Activated naive CD4-positive, alpha-beta T cell treated with anti-CD3 and anti-CD28 coated beads for 36 hours (primary cell): ENCODE data around the gene NPHP4. TPM values are rescaled to one million over a fixed set of nuclear protein-coding genes. Genes with fewer than 3 reads are reported as not detected.

ENCODE experiments used
- CTCF ChIA-PET: fragments of 350-600 bp; sonication (Branson Sonifier 250); formaldehyde crosslinking; loops from one replicate; lab custom pipeline; 2021; ENCODE audit warnings: antibody characterized with exemption; lab: Charles Lee
- DNase-seq: peaks from one replicate; pipeline ENCODE4 v3.0.0-alpha.2; 2020
- H3K27ac Mint-ChIP-seq: one replicate; pipeline ENCODE4 v1.8.0; 2021; ENCODE audit warnings: mild to moderate bottlenecking, mixed read lengths
- H3K27me3 Mint-ChIP-seq: one replicate; pipeline ENCODE4 v1.8.0; 2021; ENCODE audit warnings: low read depth, mixed read lengths
- H3K36me3 Mint-ChIP-seq: one replicate; pipeline ENCODE4 v1.8.0; 2021; ENCODE audit warnings: low read depth, mixed read lengths
- H3K4me1 Mint-ChIP-seq: one replicate; pipeline ENCODE4 v1.8.0; 2021; ENCODE audit warnings: low read depth, mixed read lengths
- H3K4me3 Mint-ChIP-seq: one replicate; pipeline ENCODE4 v1.8.0; 2021; ENCODE audit warnings: mild to moderate bottlenecking, moderate library complexity, mixed read lengths
- H3K9me3 Mint-ChIP-seq: one replicate; pipeline ENCODE4 v1.8.0; 2021; ENCODE audit warnings: mixed read lengths
- intact Hi-C: fragments of 100-400 bp; cut with micrococcal nuclease; formaldehyde crosslinking; loops from one replicate; pipeline ENCODE4 v1.15.1; 2023
- total RNA-seq, 2 experiments: library from RNA; stranded (reverse); gene quantifications; one replicate each; pipeline ENCODE4 v1.2.3, GENCODE V29; 2021

NPHP4 gene
- total RNA-seq, 2 experiments from 2014 or later: 10.7 to 11.2 TPM

- Mint-ChIP-seq H3K27ac (no peak overlapping the region), H3K27me3 (no peaks in the 10 kb centered on the region), H3K4me1 (no peaks in the 10 kb centered on the region), H3K36me3 (peaks cover 11% of the 10 kb centered on the region), H3K4me3 (no peak overlapping the region), H3K9me3 (no peaks in the 10 kb centered on the region)
- DNase-seq: no peak
- CTCF ChIA-PET: no interaction called here
- intact Hi-C loops: no loop called here
These were observed 47.9 kb downstream of the NPHP4 start for GRCh38 chr1:5944154-5944842.

- intact Hi-C loops: no loop called here
- DNase-seq: no peak
- CTCF ChIA-PET: no interaction called here
- Mint-ChIP-seq H3K4me3 (no peak overlapping the region), H3K36me3 (peaks cover 10% of the 10 kb centered on the region), H3K27ac (no peak overlapping the region), H3K4me1 (no peaks in the 10 kb centered on the region), H3K27me3 (no peaks in the 10 kb centered on the region), H3K9me3 (no peaks in the 10 kb centered on the region)
These were observed 48.7 kb downstream of the NPHP4 start for GRCh38 chr1:5943343-5944124.

DNA sequence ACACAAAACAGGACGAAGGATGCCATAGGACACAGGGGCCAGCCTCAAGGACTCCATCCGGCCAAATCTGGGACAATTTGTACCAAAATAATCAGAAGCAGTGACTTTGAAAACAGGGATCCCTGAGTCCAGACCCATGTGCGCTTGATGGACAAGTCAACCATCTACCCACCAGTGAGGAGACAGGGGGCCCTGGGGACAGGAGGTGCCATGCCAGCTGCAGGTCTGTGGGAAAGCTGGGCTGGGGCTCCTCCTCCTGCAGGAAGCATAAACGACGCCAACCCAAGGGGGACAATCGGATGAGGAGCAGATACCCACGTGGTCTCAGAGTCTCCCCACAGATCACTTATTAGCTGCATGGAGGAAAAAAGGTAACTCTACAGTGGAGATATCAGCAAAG lies 50.6 kb downstream of the NPHP4 start:
- no peaks in the 10 kb centered on the region for H3K9me3 Mint-ChIP-seq
- no peaks in the 10 kb centered on the region for H3K27me3 Mint-ChIP-seq
- CTCF ChIA-PET: no interaction called here
- peaks cover 11% of the 10 kb centered on the region for H3K36me3 Mint-ChIP-seq
- no peak for DNase-seq
- H3K4me3 Mint-ChIP-seq: no peak overlapping the region
- H3K4me1 Mint-ChIP-seq: no peaks in the 10 kb centered on the region
- no peak overlapping the region for H3K27ac Mint-ChIP-seq
- intact Hi-C loops: no loop called here

GRCh38 chr1:5940723-5941407 lies 51.4 kb downstream of the NPHP4 start:
- Mint-ChIP-seq H3K27me3 (no peaks in the 10 kb centered on the region), H3K9me3 (no peaks in the 10 kb centered on the region), H3K27ac (no peak overlapping the region), H3K4me1 (no peaks in the 10 kb centered on the region), H3K36me3 (peaks cover 9% of the 10 kb centered on the region), H3K4me3 (no peak overlapping the region)
- CTCF ChIA-PET: no interaction called here
- intact Hi-C loops: no loop called here
- no peak for DNase-seq

DNA sequence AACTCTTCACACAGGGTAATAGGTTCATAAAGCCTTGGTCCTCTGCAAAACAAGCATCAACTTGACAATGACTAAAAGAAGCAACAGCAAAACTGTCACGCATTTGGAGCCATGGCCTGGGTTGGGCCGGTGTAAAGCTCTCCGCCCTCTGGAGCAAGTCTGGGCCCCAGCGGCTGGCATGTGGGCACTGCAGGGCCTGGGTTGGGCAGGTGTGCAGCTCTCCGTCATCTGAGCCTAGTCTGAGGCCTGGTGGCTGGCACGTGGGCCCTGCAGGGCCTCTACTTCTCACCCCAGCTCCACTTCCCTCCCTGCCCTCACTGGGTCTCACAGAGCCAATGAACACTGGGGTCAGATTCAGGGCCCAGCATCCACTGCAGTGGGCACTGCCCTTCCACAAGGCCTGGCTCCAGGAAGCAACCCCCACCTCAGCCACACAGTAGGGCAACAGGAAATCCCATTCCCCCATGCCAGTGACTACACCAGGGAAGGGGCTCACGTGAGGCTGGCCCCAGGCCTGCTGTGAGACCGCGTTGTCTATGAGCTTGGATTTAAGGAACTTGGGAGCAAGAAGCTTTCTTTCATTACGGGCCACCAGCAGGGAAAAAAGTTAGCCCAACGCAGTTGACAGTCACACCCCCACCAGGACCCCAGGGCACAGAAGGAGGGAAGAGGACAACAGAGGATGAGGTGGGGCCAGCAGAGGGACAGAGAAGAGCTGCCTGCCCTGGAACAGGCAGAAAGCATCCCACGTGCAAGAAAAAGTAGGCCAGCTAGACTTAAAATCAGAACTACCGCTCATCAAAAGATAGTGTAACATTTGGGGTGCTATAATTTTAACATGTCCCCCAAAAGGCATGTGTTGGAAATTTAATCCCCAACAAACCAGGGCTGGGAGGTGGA lies 52.7 kb downstream of the NPHP4 start:
- Mint-ChIP-seq H3K9me3 (no peaks in the 10 kb centered on the region), H3K27me3 (no peaks in the 10 kb centered on the region), H3K4me3 (no peak overlapping the region), H3K4me1 (no peaks in the 10 kb centered on the region), H3K27ac (no peak overlapping the region), H3K36me3 (peaks cover 5% of the 10 kb centered on the region)
- CTCF ChIA-PET: no interaction called here
- intact Hi-C loops: no loop called here
- DNase-seq: no peak

DNA sequence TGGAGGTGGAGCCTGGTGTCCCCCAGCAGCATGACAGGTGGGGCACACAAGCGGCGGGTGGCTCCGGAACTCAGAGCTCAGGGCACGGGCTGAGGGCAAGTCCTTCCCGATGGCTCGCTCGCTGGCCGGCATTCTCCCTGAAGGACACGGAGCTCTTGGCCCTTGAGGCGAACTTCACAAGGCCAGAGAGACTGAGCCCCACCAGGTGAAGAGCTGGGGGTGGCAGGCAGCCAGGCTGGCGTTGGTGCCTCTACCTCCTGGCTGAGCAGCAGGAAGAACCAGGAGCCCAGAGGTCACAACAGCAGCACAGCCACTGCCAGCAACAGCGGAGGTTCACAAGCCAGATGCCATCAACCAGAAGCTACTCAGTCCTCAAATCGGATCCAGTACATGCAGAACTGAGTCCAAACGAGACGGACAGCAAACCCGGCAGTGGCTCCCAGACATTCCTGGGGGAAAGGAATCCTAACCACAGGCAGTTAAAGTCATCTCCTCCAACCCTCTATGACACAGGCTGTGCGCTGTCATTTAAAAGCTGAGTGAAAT lies 54.1 kb downstream of the NPHP4 start:
- Mint-ChIP-seq H3K4me1 (no peaks in the 10 kb centered on the region), H3K4me3 (no peak overlapping the region), H3K27ac (no peak overlapping the region), H3K36me3 (peaks cover 6% of the 10 kb centered on the region), H3K9me3 (no peaks in the 10 kb centered on the region), H3K27me3 (no peaks in the 10 kb centered on the region)
- no peak for DNase-seq
- intact Hi-C loops: no loop called here
- CTCF ChIA-PET: no interaction called here

DNA sequence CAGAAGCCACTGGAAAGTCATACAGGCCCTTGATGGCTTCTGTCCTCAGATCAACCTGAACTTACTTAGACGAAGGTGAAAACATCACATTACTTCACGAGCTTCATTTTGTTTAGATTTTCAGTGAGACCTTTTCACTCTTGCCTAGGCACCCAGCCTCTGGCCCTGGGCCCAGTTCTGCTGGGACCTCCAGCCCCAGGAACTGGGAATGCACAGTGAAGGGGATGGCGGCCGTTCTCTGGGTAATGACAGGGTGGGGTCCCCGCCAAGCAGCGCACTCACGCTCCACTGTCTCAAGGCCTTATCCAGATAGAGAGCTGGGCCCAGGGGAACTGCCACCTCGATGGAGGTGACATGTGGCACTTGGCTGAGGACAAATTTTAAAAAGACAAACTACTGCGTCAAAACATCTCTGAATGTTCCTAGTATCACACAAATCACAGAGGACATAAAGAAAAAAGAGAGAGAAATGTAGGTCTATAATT lies 54.8 kb downstream of the NPHP4 start:
- CTCF ChIA-PET: no interaction called here
- H3K36me3 Mint-ChIP-seq: peaks cover 14% of the 10 kb centered on the region
- H3K4me1 Mint-ChIP-seq: no peaks in the 10 kb centered on the region
- H3K9me3 Mint-ChIP-seq: no peaks in the 10 kb centered on the region
- no peaks in the 10 kb centered on the region for H3K27me3 Mint-ChIP-seq
- intact Hi-C loops: no loop called here
- no peak overlapping the region for H3K4me3 Mint-ChIP-seq
- no peak for DNase-seq
- no peak overlapping the region for H3K27ac Mint-ChIP-seq

GRCh38 chr1:5936621-5937372 lies 55.4 kb downstream of the NPHP4 start:
- no peaks in the 10 kb centered on the region for H3K27me3 Mint-ChIP-seq
- CTCF ChIA-PET: no interaction called here
- no peak overlapping the region for H3K4me3 Mint-ChIP-seq
- H3K36me3 Mint-ChIP-seq: peaks cover 16% of the 10 kb centered on the region
- intact Hi-C loops: no loop called here
- H3K4me1 Mint-ChIP-seq: no peaks in the 10 kb centered on the region
- DNase-seq: no peak
- no peak overlapping the region for H3K27ac Mint-ChIP-seq
- no peaks in the 10 kb centered on the region for H3K9me3 Mint-ChIP-seq

- H3K9me3 Mint-ChIP-seq: no peaks in the 10 kb centered on the region
- H3K4me3 Mint-ChIP-seq: no peak overlapping the region
- CTCF ChIA-PET: no interaction called here
- no peaks in the 10 kb centered on the region for H3K4me1 Mint-ChIP-seq
- DNase-seq: no peak
- intact Hi-C loops: no loop called here
- no peak overlapping the region for H3K27ac Mint-ChIP-seq
- peaks cover 16% of the 10 kb centered on the region for H3K36me3 Mint-ChIP-seq
- no peaks in the 10 kb centered on the region for H3K27me3 Mint-ChIP-seq
These were observed 56.1 kb downstream of the NPHP4 start for GRCh38 chr1:5936126-5936525.

GRCh38 chr1:5935026-5935425 lies 57.2 kb downstream of the NPHP4 start:
- Mint-ChIP-seq H3K27me3 (no peaks in the 10 kb centered on the region), H3K9me3 (no peaks in the 10 kb centered on the region), H3K27ac (no peak overlapping the region), H3K36me3 (peaks cover 16% of the 10 kb centered on the region), H3K4me1 (no peaks in the 10 kb centered on the region), H3K4me3 (no peak overlapping the region)
- CTCF ChIA-PET: no interaction called here
- intact Hi-C loops: no loop called here
- no peak for DNase-seq

GRCh38 chr1:5934058-5934884 lies 58.0 kb downstream of the NPHP4 start:
- CTCF ChIA-PET: no interaction called here
- Mint-ChIP-seq H3K4me3 (no peak overlapping the region), H3K27ac (no peak overlapping the region), H3K4me1 (no peaks in the 10 kb centered on the region), H3K9me3 (no peaks in the 10 kb centered on the region), H3K27me3 (no peaks in the 10 kb centered on the region), H3K36me3 (peaks cover 16% of the 10 kb centered on the region)
- intact Hi-C loops: no loop called here
- DNase-seq: no peak
